IMR-90 (cell line): ENCODE measurements around the gene ATP1A2. TPM values are rescaled to one million over a fixed set of nuclear protein-coding genes. Genes with fewer than 3 reads are reported as not detected.

Experiments used
- ATAC-seq: fragments of 200-7000 bp; cut with Tn5 transposase; 2 replicates; pipeline ENCODE4 v1.9.1; 2020; ENCODE audit warnings: low read depth, mild to moderate bottlenecking, moderate library complexity
- BruUV-seq: library from RNA; stranded (reverse); fragments of 400-500 nt; replicated peaks from 2 replicates; lab custom pipeline; 2021; lab: Mats Ljungman, UMichigan
- CTCF ChIA-PET: fragments of 300-600 bp; formaldehyde crosslinking; extraction: SDS; loops from one replicate; lab custom pipeline; 2021; ENCODE audit warnings: antibody characterized with exemption; lab: Yijun Ruan, JAX
- POLR2A ChIA-PET: fragments of 300-600 bp; sonication (Branson Sonifier 250); formaldehyde crosslinking; loops from one replicate; lab custom pipeline; 2022; ENCODE audit warnings: antibody characterized with exemption; ENCODE audit not compliant: unreplicated experiment; lab: Charles Lee
- DNase-seq: peaks from one replicate; pipeline ENCODE4 v3.0.0; 2013
- H2AFZ ChIP-seq: replicated peaks from 2 replicates; pipeline ENCODE3; 2013; ENCODE audit warnings: low read length, mild to moderate bottlenecking; ENCODE audit not compliant: poor library complexity
- H2AK5ac ChIP-seq: 2 replicates; pipeline ENCODE4 v1.6.1; 2013; ENCODE audit warnings: low read depth, low read length, inconsistent platforms
- H2AK9ac ChIP-seq: replicated peaks from 2 replicates; pipeline ENCODE3; 2013; ENCODE audit warnings: mild to moderate bottlenecking, low read depth, low read length, moderate library complexity; ENCODE audit not compliant: poor library complexity
- H2BK120ac ChIP-seq: 2 replicates; pipeline ENCODE4 v1.6.1; 2013; ENCODE audit warnings: low read depth, low read length, inconsistent platforms
- H2BK15ac ChIP-seq: 3 replicates; pipeline ENCODE4 v1.6.1; 2013; ENCODE audit warnings: low read depth, low read length, inconsistent platforms
- H2BK20ac ChIP-seq: 2 replicates; pipeline ENCODE4 v1.6.1; 2013; ENCODE audit warnings: low read depth, mild to moderate bottlenecking, inconsistent platforms, low read length, moderate library complexity
- H2BK5ac ChIP-seq: 2 replicates; pipeline ENCODE4 v1.6.1; 2013; ENCODE audit warnings: mild to moderate bottlenecking, low read depth, low read length, inconsistent platforms; ENCODE audit not compliant: poor library complexity, severe bottlenecking
- H3K14ac ChIP-seq: replicated peaks from 2 replicates; pipeline ENCODE4 v1.6.1; 2013; ENCODE audit warnings: low read depth, low read length, inconsistent platforms
- H3K18ac ChIP-seq: 2 replicates; pipeline ENCODE4 v1.6.1; 2013; ENCODE audit warnings: low read depth, low read length, control low read depth
- H3K23ac ChIP-seq: 2 replicates; pipeline ENCODE4 v1.6.1; 2013; ENCODE audit warnings: low read depth, low read length, inconsistent platforms
- H3K27ac ChIP-seq: 2 replicates; pipeline ENCODE4 v1.5.1; 2013; ENCODE audit warnings: mild to moderate bottlenecking, control low read depth, low read length; ENCODE audit not compliant: insufficient read depth
- H3K27me3 ChIP-seq: 2 replicates; pipeline ENCODE4 v1.6.1; 2013; ENCODE audit warnings: low read length; ENCODE audit not compliant: control insufficient read depth, insufficient read depth
- H3K36me3 ChIP-seq: 2 replicates; pipeline ENCODE4 v1.6.1; 2013; ENCODE audit warnings: low read length, mixed read lengths; ENCODE audit not compliant: control insufficient read depth, insufficient read depth
- H3K4ac ChIP-seq: 2 replicates; pipeline ENCODE4 v1.6.1; 2013; ENCODE audit warnings: low read depth, low read length, inconsistent platforms
- H3K4me1 ChIP-seq: 2 replicates; pipeline ENCODE4 v1.6.1; 2013; ENCODE audit warnings: low read length, mixed read lengths; ENCODE audit not compliant: control insufficient read depth, insufficient read depth
- H3K4me2 ChIP-seq: 2 replicates; pipeline ENCODE4 v1.6.1; 2013; ENCODE audit warnings: low read depth, mild to moderate bottlenecking, control low read depth, low read length, moderate library complexity
- H3K4me3 ChIP-seq: 2 replicates; pipeline ENCODE4 v1.5.1; 2013; ENCODE audit warnings: low read depth, mild to moderate bottlenecking, control low read depth, low read length, moderate library complexity; ENCODE audit not compliant: insufficient read depth
- H3K56ac ChIP-seq: 2 replicates; pipeline ENCODE4 v1.6.1; 2013; ENCODE audit warnings: low read length, inconsistent platforms; ENCODE audit not compliant: insufficient read depth; ENCODE audit errors: extremely low read depth
- H3K79me1 ChIP-seq, 2 experiments: 2 replicates each; pipeline ENCODE4 v1.6.1; 2013; ENCODE audit warnings: low read length in 2 of 2, inconsistent platforms in 1 of 2, low read depth in 1 of 2
- H3K9ac ChIP-seq: 2 replicates; pipeline ENCODE4 v1.6.1; 2013; ENCODE audit warnings: low read depth, low read length, control low read depth
- H3K9me1 ChIP-seq: 2 replicates; pipeline ENCODE4 v1.6.1; 2013; ENCODE audit warnings: low read length, inconsistent platforms; ENCODE audit not compliant: insufficient read depth
- H3K9me3 ChIP-seq: 2 replicates; pipeline ENCODE4 v1.6.1; 2013; ENCODE audit warnings: low read length; ENCODE audit not compliant: control insufficient read depth, insufficient read depth
- H4K20me1 ChIP-seq: 2 replicates; pipeline ENCODE4 v1.6.1; 2013; ENCODE audit warnings: low read length, inconsistent platforms; ENCODE audit not compliant: insufficient read depth
- H4K5ac ChIP-seq: 2 replicates; pipeline ENCODE4 v1.6.1; 2013; ENCODE audit warnings: mild to moderate bottlenecking, low read depth, low read length, control low read depth
- H4K8ac ChIP-seq, 2 experiments: 2 replicates each; pipeline ENCODE4 v1.6.1; 2013; ENCODE audit warnings: low read depth in 2 of 2, low read length in 2 of 2, control low read depth in 1 of 2, inconsistent platforms in 1 of 2
- H4K91ac ChIP-seq: 2 replicates; pipeline ENCODE4 v1.6.1; 2013; ENCODE audit warnings: low read depth, low read length, inconsistent platforms; ENCODE audit not compliant: insufficient read depth
- FOS ChIP-seq: fragments of 150-350 bp; IDR thresholded peaks from 2 replicates; pipeline ENCODE4 v1.6.1; 2016; ENCODE audit warnings: low read depth, low read length
- WGBS, 2 experiments: methylation state at CpG; one replicate each; pipeline versions ENCODE4 v1.1.5 to v1.1.7; 2013; ENCODE audit warnings: missing lambda C conversion rate in 2 of 2; ENCODE audit not compliant: insufficient read length in 1 of 2; ENCODE audit errors: extremely low coverage in 2 of 2; 5-methylcytosine and 5-hydroxymethylcytosine counted together
- dilution Hi-C: fragments of 300-500 bp; cut with HindIII; formaldehyde crosslinking; loops from one replicate; pipeline ENCODE4 v1.14.3; 2018; ENCODE audit warnings: low sequenced_read_pairs; ENCODE audit not compliant: unreplicated experiment
- in situ Hi-C: fragments of 300-500 bp; cut with MboI; formaldehyde crosslinking; loops from 3 replicates; pipeline ENCODE4 v1.14.3; 2019; ENCODE audit warnings: low sequenced_read_pairs, inconsistent platforms, mixed read lengths
- intact Hi-C: fragments of 100-400 bp; cut with micrococcal nuclease; formaldehyde crosslinking; loops from 2 replicates; pipeline ENCODE4 v1.10.0; 2022
- polyA plus RNA-seq, 3 experiments: library from polyadenylated mRNA; depleted of rRNA; stranded (reverse); fragments of >200 nt; gene quantifications; 2 replicates each; pipeline ENCODE4 v1.2.3, GENCODE V29; 2012; ENCODE audit warnings: low replicate concordance in 1 of 3
- total RNA-seq: library from RNA; depleted of rRNA; stranded (reverse); fragments of >200 nt; gene quantifications from 2 replicates; pipeline ENCODE4 v1.2.3, GENCODE V29; 2012

ATP1A2 gene
- total and polyA plus RNA-seq, 2 of the 4 experiments (the other 2 are of a cell fraction): under 0.01 to 0.15 TPM

DNA sequence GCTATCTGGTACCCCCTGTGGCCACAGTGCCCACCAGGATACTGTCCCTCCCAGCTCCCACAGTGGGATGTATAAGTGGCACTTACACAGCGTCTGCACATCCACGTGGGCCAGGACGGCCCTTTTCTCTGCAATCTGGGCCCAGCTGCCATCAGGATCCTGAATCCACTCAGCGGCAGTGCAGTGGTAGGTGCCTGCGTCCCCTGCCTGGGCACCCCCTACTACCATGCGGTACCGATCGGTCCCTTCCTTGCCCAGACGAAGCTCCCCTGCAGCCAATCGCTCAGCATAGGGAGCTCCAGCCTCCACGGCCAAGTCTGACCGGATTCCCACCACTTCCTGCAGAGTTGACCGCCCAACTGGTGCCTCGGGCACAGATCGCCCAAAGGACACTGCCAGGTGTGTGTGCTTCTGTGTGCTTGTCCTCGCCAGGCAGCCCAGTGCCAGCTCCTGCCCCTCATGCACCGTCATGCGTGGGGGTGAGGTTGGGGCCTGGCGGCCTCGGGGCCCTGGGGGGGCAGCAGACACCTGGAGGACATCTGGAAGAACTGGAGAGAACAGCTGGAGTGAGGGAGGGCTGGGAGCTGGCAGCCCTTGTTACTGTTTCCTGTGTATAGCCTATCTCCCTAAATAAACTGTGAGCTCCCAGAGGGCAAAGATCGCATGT is 21.8 kb upstream of the ATP1A2 start:
- POLR2A ChIA-PET: no interaction called here
- Histone ChIP-seq H3K23ac (no peak overlapping the region), H4K8ac (no peak overlapping the region), H3K4me2 (no peak overlapping the region), H3K27me3 (no peaks in the 10 kb centered on the region), H2BK5ac (no peak overlapping the region), H3K4ac (no peak overlapping the region), H3K36me3 (peaks cover 7% of the 10 kb centered on the region), H3K9me3 (no peaks in the 10 kb centered on the region), H3K79me1 (peaks cover 0 to 20% of the 10 kb centered on the region in 2 experiments; a peak in 3 of 4 replicates), H2BK120ac (no peak overlapping the region), H3K9me1 (no peaks in the 10 kb centered on the region), H3K18ac (no peak overlapping the region), H3K14ac (no peak overlapping the region), H4K5ac (no peak overlapping the region), H3K9ac (no peak overlapping the region), H3K56ac (no peak overlapping the region), H2BK15ac (no peak overlapping the region), H3K27ac (no peak overlapping the region), H2AK5ac (no peak overlapping the region), H3K4me1 (peaks cover 5% of the 10 kb centered on the region), H2BK20ac (no peak overlapping the region), H4K20me1 (0 out of 2 replicates have a peak, but pooled peaks cover 5% of the 10 kb centered on the region), H3K4me3 (no peak overlapping the region), H2AFZ (no peak overlapping the region), H4K91ac (no peak overlapping the region), H2AK9ac (no peak overlapping the region)
- WGBS, 2 experiments: 87% methylated on average over 15 of the region's 21 CpGs; no CpG with 5 or more reads in 1 of the 2 experiments
- no TSS peak for BruUV-seq
- CTCF ChIA-PET: no interaction called here
- in situ Hi-C loops (loop anchor here (10.0 kb wide), 1 partner anchor 261 kb away; no protein-coding TSS in a partner anchor), dilution Hi-C loops (no loop called here), intact Hi-C loops (no loop called here)
- no peak for TF ChIP-seq FOS
- DNase-seq (no peak), ATAC-seq (no peak)
